B cell (primary cell): Measurements from ENCODE around the gene WDR18.

Experiments
- CTCF ChIP-seq: fragments of 200-600 bp; IDR thresholded peaks from one replicate; pipeline ENCODE4 v1.8.0; 2022; ENCODE audit warnings: antibody characterized with exemption, mild to moderate bottlenecking
- EZH2 ChIP-seq: IDR thresholded peaks from 2 replicates; pipeline ENCODE4 v1.6.1; 2012; ENCODE audit warnings: borderline replicate concordance, low read depth, mild to moderate bottlenecking, moderate library complexity, low read length; ENCODE audit not compliant: insufficient read depth, poor library complexity, severe bottlenecking

- TF ChIP-seq CTCF (no peak), EZH2 (no peak)
These were observed 49.2 kb upstream of the WDR18 start for GRCh38 chr19:934865-935479.
